Memory B cell (primary cell): ENCODE measurements around the gene PRR33.
A peak's percentile ranks its signal among the peaks of the same experiment; 100 is the strongest.

ENCODE experiments used
- ATAC-seq: fragments of 150-1000 bp; cut with Tn5 transposase; 2 replicates; pipeline ENCODE4 v1.10.0; 2021; ENCODE audit warnings: low read depth, mild to moderate bottlenecking, moderate library complexity
- DNase-seq, 2 donors: peaks; one replicate each; pipeline ENCODE4 v3.0.0; 2022; ENCODE audit warnings: low spot score in 2 of 2
- H3K27ac Mint-ChIP-seq: one replicate; pipeline ENCODE4 v1.8.0; 2022; ENCODE audit warnings: mild to moderate bottlenecking, moderate library complexity, mixed read lengths
- H3K27me3 Mint-ChIP-seq: one replicate; pipeline ENCODE4 v1.8.0; 2022; ENCODE audit warnings: mixed read lengths
- H3K36me3 Mint-ChIP-seq: one replicate; pipeline ENCODE4 v1.8.0; 2022; ENCODE audit warnings: mild to moderate bottlenecking, mixed read lengths
- H3K4me1 Mint-ChIP-seq: one replicate; pipeline ENCODE4 v1.8.0; 2022; ENCODE audit warnings: mixed read lengths
- H3K4me3 Mint-ChIP-seq: one replicate; pipeline ENCODE4 v1.8.0; 2022; ENCODE audit warnings: mild to moderate bottlenecking, moderate library complexity, mixed read lengths
- H3K9me3 Mint-ChIP-seq: one replicate; pipeline ENCODE4 v1.8.0; 2022; ENCODE audit warnings: mixed read lengths

Gene PRR33

DNA sequence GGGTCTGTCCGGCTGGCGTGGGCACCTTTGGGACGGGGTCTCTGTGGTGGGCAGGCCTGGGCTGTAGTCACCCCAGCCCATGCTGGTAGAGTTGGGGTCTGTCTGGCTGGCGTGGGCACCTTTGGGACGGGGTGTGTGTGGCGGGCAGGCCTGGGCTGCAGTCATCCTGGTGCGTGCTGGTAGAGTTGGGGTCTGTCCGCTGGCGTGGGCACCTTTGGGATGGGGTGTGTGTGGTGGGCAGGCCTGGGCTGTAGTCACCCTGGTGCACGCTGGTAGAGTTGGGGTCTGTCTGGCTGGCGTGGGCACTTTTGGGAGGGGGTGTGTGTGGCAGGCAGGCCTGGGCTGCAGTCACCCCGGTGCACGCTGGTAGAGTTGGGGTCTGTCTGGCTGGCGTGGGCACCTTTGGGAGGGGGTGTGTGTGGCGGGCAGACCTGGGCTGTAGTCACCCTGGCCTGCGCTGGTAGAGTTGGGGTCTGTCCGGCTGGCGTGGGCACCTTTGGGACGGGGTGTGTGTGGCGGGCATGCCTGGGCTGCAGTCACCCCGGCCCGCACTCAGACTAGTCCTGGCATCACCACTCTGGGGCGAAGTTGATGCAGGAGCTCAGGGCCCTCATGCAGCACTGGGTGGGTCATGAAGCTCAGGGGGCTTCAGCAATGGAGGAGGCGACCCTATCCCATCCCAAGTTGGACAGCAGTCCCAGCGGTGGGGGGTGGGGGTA lies 19.3 kb downstream of the PRR33 start:
- peak overlapping the region; percentile 27 for H3K4me3 Mint-ChIP-seq
- H3K27me3 Mint-ChIP-seq: no peaks in the 10 kb centered on the region
- no peak for DNase-seq
- H3K27ac Mint-ChIP-seq: peak overlapping the region; percentile 81
- peaks cover 58% of the 10 kb centered on the region for H3K4me1 Mint-ChIP-seq
- H3K36me3 Mint-ChIP-seq: peaks cover 8% of the 10 kb centered on the region
- H3K9me3 Mint-ChIP-seq: no peaks in the 10 kb centered on the region
- no peak for ATAC-seq

DNA sequence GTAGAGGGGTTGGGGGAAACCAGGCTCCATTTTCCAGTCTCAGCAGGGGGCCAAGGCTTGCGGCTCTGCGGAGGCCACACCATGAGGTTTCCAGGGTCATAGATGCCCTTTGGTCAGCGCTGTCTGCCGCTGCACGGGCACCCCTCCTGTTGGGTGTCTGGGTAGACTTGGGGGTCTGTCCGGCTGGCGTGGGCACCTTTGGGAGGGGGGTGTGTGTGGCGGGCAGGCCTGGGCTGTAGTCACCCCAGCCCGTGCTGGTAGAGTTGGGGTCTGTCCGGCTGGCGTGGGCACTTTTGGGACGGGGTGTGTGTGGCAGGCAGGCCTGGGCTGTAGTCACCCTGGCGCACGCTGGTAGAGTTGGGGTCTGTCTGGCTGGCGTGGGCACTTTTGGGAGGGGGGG lies 20.2 kb downstream of the PRR33 start:
- peak overlapping the region; percentile 17 for H3K4me3 Mint-ChIP-seq

GRCh38 chr11:1870721-1871466 lies 20.8 kb downstream of the PRR33 start:
- Mint-ChIP-seq H3K27me3 (no peaks in the 10 kb centered on the region), H3K4me1 (peaks cover 57% of the 10 kb centered on the region), H3K9me3 (no peaks in the 10 kb centered on the region), H3K27ac (peak overlapping the region; percentile 91), H3K4me3 (peak overlapping the region; percentile 44), H3K36me3 (peaks cover 8% of the 10 kb centered on the region)
- ATAC-seq (no peak), DNase-seq (no peak)

More for the DNA sequence above, 20.2 kb downstream of the PRR33 start:
- DNase-seq: no peak
- Mint-ChIP-seq H3K4me1 (peaks cover 58% of the 10 kb centered on the region), H3K36me3 (peaks cover 8% of the 10 kb centered on the region), H3K27ac (peak overlapping the region; percentile 81), H3K27me3 (no peaks in the 10 kb centered on the region), H3K9me3 (no peaks in the 10 kb centered on the region)
- no peak for ATAC-seq

DNA sequence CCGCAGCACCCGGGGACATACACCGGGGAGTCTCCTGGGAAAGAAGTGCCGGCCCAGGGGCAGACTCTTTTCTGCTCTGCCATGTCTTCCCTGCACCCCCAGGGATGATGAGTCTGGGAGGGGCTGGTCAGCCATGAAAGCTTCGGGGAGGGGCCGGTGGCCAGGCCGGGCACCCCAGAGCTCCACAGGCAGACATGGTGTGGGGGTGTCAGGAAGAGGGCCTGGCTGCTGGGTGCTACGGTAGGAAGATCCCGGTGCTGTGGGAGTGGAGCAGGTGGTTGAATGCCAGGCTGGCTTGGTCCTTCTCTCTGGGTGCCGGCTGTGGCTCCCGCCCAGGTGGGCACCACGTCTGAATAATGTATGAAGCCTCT lies 21.4 kb downstream of the PRR33 start:
- ATAC-seq: no peak
- no peak for DNase-seq
- Mint-ChIP-seq H3K27ac (peak overlapping the region; percentile 91), H3K36me3 (peaks cover 10% of the 10 kb centered on the region), H3K9me3 (no peaks in the 10 kb centered on the region), H3K4me3 (peak overlapping the region; percentile 44), H3K27me3 (no peaks in the 10 kb centered on the region), H3K4me1 (peaks cover 58% of the 10 kb centered on the region)

- no peak for ATAC-seq
- Mint-ChIP-seq H3K36me3 (peaks cover 11% of the 10 kb centered on the region), H3K4me1 (peaks cover 59% of the 10 kb centered on the region), H3K27ac (peak overlapping the region; percentile 91), H3K27me3 (no peaks in the 10 kb centered on the region), H3K9me3 (no peaks in the 10 kb centered on the region), H3K4me3 (peak overlapping the region; percentile 54)
- no peak for DNase-seq
Observed at GRCh38 chr11:1869427-1870325, 22.0 kb downstream of the PRR33 start.

- peaks cover 64% of the 10 kb centered on the region for H3K4me1 Mint-ChIP-seq
- no peaks in the 10 kb centered on the region for H3K27me3 Mint-ChIP-seq
- no peaks in the 10 kb centered on the region for H3K9me3 Mint-ChIP-seq
- H3K4me3 Mint-ChIP-seq: peak overlapping the region; percentile 54
- DNase-seq: no peak
- H3K36me3 Mint-ChIP-seq: peaks cover 11% of the 10 kb centered on the region
- peak overlapping the region; percentile 91 for H3K27ac Mint-ChIP-seq
- peak; percentile 68 for ATAC-seq
Observed at GRCh38 chr11:1868636-1869291, 22.9 kb downstream of the PRR33 start.

GRCh38 chr11:1868056-1868635 lies 23.5 kb downstream of the PRR33 start:
- Mint-ChIP-seq H3K4me3 (no peak overlapping the region), H3K9me3 (no peaks in the 10 kb centered on the region), H3K27ac (peak overlapping the region; percentile 91), H3K36me3 (peaks cover 10% of the 10 kb centered on the region), H3K4me1 (peaks cover 61% of the 10 kb centered on the region), H3K27me3 (no peaks in the 10 kb centered on the region)
- DNase-seq (no peak), ATAC-seq (no peak)

- ATAC-seq: no peak
- no peak for DNase-seq
- Mint-ChIP-seq H3K4me1 (peaks cover 62% of the 10 kb centered on the region), H3K27me3 (no peaks in the 10 kb centered on the region), H3K27ac (no peak overlapping the region), H3K4me3 (no peak overlapping the region), H3K36me3 (peaks cover 10% of the 10 kb centered on the region), H3K9me3 (no peaks in the 10 kb centered on the region)
Observed at GRCh38 chr11:1867381-1867780, 24.3 kb downstream of the PRR33 start.

DNA sequence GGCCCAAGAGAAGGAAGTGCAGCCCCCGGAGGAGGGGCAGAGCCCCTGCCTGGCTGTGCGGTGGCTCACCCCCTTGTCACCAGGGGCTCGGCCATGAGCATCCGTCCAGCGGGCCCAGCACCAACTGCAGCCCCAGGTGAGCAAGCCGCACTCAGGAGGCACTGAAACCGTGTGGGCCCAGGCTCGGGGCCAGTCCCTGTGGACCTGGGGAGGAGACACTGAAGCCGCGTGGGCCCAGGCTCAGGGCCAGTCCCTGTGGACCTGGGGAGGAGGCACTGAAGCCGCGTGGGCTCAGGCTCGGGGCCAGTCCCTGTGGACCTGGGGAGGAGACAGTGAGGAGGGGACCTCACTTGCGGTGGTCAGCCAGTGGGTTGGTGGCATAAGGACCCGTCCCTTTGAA lies 24.9 kb downstream of the PRR33 start:
- no peak overlapping the region for H3K4me3 Mint-ChIP-seq
- ATAC-seq: no peak
- no peak for DNase-seq
- H3K27me3 Mint-ChIP-seq: no peaks in the 10 kb centered on the region
- H3K27ac Mint-ChIP-seq: peak overlapping the region; percentile 17
- H3K36me3 Mint-ChIP-seq: peaks cover 10% of the 10 kb centered on the region
- H3K4me1 Mint-ChIP-seq: peaks cover 57% of the 10 kb centered on the region
- H3K9me3 Mint-ChIP-seq: no peaks in the 10 kb centered on the region

DNA sequence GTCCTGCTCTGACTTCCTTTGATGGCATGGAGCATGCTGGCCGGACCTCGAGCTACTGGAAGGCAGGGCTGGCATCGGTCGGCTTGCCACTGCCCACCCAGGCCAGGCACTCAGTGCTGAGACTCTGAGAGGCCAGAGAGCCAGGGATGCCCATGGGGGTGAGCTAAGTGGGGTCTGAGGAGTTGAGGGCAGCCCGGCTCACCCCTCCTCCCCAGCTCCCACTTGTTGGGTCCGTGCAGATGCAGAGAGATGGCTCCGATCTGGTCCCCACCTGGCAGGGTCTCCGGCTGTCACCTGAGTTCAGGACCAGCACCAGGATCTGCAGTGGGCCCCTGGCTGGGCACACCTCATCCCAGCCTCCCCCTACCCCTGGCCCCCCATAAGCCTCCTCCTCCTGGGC lies 25.5 kb downstream of the PRR33 start:
- ATAC-seq: no peak
- no peak overlapping the region for H3K4me3 Mint-ChIP-seq

DNA sequence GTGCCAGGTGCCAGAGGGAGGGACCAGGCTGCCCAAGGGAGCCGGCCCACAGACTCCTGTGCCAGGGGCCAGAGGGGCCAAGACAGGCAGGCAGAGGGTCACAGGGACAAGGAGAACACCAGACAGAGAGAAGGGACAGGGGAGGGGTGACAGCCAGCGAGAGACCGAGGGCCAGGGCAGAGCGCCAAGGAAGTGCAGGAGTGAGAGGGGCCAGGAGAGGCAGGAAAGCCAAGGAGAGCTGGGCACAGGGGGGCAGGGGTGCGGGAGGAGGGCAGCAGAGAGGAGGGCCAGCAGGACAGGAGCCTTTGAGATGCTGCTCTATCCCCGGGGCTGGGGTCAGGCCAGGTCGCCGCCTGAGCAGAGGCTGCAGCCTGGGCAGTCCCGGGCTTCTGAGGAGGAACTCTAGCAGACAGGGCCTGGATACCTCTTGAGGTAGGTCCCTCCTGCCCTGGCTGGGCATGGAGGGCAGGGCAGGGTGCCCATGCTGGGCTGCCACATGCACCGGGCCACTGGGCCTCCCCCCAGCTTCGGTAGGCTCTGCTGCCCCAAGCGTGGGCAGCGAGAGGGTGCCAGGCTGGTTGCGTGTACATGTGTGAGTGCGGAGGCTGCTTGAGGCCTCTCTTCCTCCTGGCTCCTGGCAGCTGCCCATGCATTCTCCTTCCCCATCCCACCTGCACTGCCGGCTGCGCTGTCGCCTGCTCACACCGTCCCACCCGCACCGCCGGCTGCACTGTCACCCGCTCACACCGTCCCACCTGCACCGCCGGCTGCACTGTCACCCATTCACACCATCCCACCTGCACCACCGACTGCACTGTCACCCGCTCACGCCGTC lies 26.6 kb downstream of the PRR33 start:
- Mint-ChIP-seq H3K9me3 (no peaks in the 10 kb centered on the region), H3K4me3 (peak overlapping the region; percentile 46), H3K27ac (peak overlapping the region; percentile 53)

More for the DNA sequence above, 25.5 kb downstream of the PRR33 start:
- H3K9me3 Mint-ChIP-seq: no peaks in the 10 kb centered on the region
- H3K27ac Mint-ChIP-seq: no peak overlapping the region
- H3K27me3 Mint-ChIP-seq: no peaks in the 10 kb centered on the region
- DNase-seq: no peak
- peaks cover 53% of the 10 kb centered on the region for H3K4me1 Mint-ChIP-seq
- H3K36me3 Mint-ChIP-seq: peaks cover 10% of the 10 kb centered on the region

GRCh38 chr11:1864231-1864630 lies 27.5 kb downstream of the PRR33 start:
- Mint-ChIP-seq H3K4me3 (no peak overlapping the region), H3K27ac (no peak overlapping the region)
- no peak for DNase-seq

More for the DNA sequence above, 26.6 kb downstream of the PRR33 start:
- no peaks in the 10 kb centered on the region for H3K27me3 Mint-ChIP-seq
- ATAC-seq (no peak), DNase-seq (no peak)
- H3K4me1 Mint-ChIP-seq: peaks cover 44% of the 10 kb centered on the region
- peaks cover 10% of the 10 kb centered on the region for H3K36me3 Mint-ChIP-seq

More at GRCh38 chr11:1864231-1864630, 27.5 kb downstream of the PRR33 start:
- H3K36me3 Mint-ChIP-seq: peaks cover 10% of the 10 kb centered on the region
- peaks cover 40% of the 10 kb centered on the region for H3K4me1 Mint-ChIP-seq
- no peaks in the 10 kb centered on the region for H3K27me3 Mint-ChIP-seq
- no peak for ATAC-seq
- H3K9me3 Mint-ChIP-seq: no peaks in the 10 kb centered on the region
